A673 (cell line): Measurements from ENCODE around the gene AQP12A. TPM values are rescaled to one million over a fixed set of nuclear protein-coding genes. Genes with fewer than 3 reads are reported as not detected.

Experiments
- BruUV-seq: library from RNA; stranded (reverse); fragments of 400-500 nt; replicated peaks from 2 replicates; lab custom pipeline; 2021; lab: Mats Ljungman, UMichigan
- CTCF ChIA-PET: fragments of 300-600 bp; sonication (Branson Sonifier 250); formaldehyde crosslinking; loops from one replicate; lab custom pipeline; 2022; ENCODE audit warnings: antibody characterized with exemption; lab: Charles Lee
- POLR2A ChIA-PET: fragments of 300-600 bp; sonication (Branson Sonifier 250); formaldehyde crosslinking; loops from one replicate; lab custom pipeline; 2022; ENCODE audit warnings: antibody characterized with exemption; ENCODE audit not compliant: low non-redundant PET; lab: Charles Lee
- DNase-seq: peaks from one replicate; pipeline ENCODE4 v3.0.0-alpha.2; 2015; ENCODE audit warnings: low spot score
- H3K27ac ChIP-seq: fragments of 200-600 bp; sonication (generic); 2 replicates; pipeline ENCODE4 v1.5.1; 2016; ENCODE audit warnings: mixed run types, low read depth, mild to moderate bottlenecking, mixed read lengths, antibody characterized with exemption, low read length; ENCODE audit not compliant: poor library complexity, severe bottlenecking
- H3K27me3 ChIP-seq: fragments of 200-600 bp; sonication (generic); replicated peaks from 2 replicates; pipeline ENCODE4 v1.6.1; 2017; ENCODE audit warnings: mixed run types, low read depth, mild to moderate bottlenecking, mixed read lengths, antibody characterized with exemption, low read length; ENCODE audit not compliant: insufficient read depth, poor library complexity
- H3K36me3 ChIP-seq: fragments of 200-600 bp; sonication (generic); 2 replicates; pipeline ENCODE4 v1.6.1; 2016; ENCODE audit warnings: mixed run types, mild to moderate bottlenecking, mixed read lengths, antibody characterized with exemption, low read length; ENCODE audit not compliant: insufficient read depth, poor library complexity, severe bottlenecking
- H3K4me1 ChIP-seq: fragments of 200-600 bp; sonication (generic); 2 replicates; pipeline ENCODE4 v1.6.1; 2017; ENCODE audit warnings: mixed run types, mild to moderate bottlenecking, mixed read lengths, antibody characterized with exemption, low read length; ENCODE audit not compliant: insufficient read depth, poor library complexity, severe bottlenecking
- H3K4me3 ChIP-seq: fragments of 200-600 bp; sonication (generic); 2 replicates; pipeline ENCODE4 v1.5.1; 2016; ENCODE audit warnings: low read depth, mixed run types, mild to moderate bottlenecking, mixed read lengths, low read length; ENCODE audit not compliant: poor library complexity, severe bottlenecking
- H3K9me3 ChIP-seq: fragments of 200-600 bp; sonication (generic); 2 replicates; pipeline ENCODE4 v1.6.1; 2016; ENCODE audit warnings: mixed run types, low read depth, mild to moderate bottlenecking, mixed read lengths, antibody characterized with exemption, low read length; ENCODE audit not compliant: poor library complexity, severe bottlenecking
- EZH2 ChIP-seq: fragments of 200-600 bp; sonication (generic); IDR thresholded peaks from 2 replicates; pipeline ENCODE4 v1.6.1; 2017; ENCODE audit warnings: borderline replicate concordance, low read depth, mild to moderate bottlenecking, mixed read lengths, antibody characterized with exemption, low read length; ENCODE audit not compliant: poor library complexity, severe bottlenecking
- intact Hi-C: fragments of 100-400 bp; cut with micrococcal nuclease; formaldehyde crosslinking; loops from one replicate; pipeline ENCODE4 v1.10.0; 2022; ENCODE audit not compliant: unreplicated experiment
- total RNA-seq: library from RNA; stranded (reverse); gene quantifications from 2 replicates; pipeline ENCODE4 v1.2.3, GENCODE V29; 2021
- TF ChIP-seq, protein P1 (sequence below): fragments of 300-800, 200-600 bp; sonication (generic); conservative IDR thresholded peaks from 2 replicates; pipeline ENCODE4 v1.5.1; 2017; ENCODE audit warnings: low read depth, mild to moderate bottlenecking, antibody characterized with exemption, low read length, moderate library complexity, mixed read lengths

Gene AQP12A
- total RNA-seq, 1 experiment from 2014 or later: not detected

DNA sequence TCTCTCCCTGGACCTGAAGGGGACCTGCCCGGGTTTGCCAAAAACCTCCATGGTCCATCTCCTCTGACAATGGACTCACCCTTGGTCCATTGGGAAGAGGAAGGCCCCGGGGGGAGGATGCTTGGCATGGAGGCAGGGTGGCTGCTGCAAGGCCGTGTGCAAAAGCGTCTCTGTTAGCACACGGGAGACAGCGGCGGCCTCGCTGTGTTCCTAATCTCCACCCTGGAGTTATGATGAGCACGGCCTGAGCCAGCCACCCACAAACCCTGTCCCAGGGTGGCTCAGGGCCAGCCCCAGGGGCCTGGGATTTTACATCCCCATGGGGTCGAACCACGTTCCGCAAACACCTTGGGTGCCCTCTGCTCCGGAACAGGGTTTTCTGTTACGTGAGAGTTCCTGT lies 35.8 kb downstream of the AQP12A start:
- intact Hi-C loops: no loop called here
- H3K36me3 ChIP-seq: peaks cover 29% of the 10 kb centered on the region

GRCh38 chr2:240727913-240728312 lies 36.2 kb downstream of the AQP12A start:
- no peaks in the 10 kb centered on the region for H3K9me3 ChIP-seq
- H3K27ac ChIP-seq: no peak overlapping the region
- intact Hi-C loops: no loop called here
- POLR2A ChIA-PET: no interaction called here
- CTCF ChIA-PET: no interaction called here
- no peaks in the 10 kb centered on the region for H3K27me3 ChIP-seq
- no peak overlapping the region for H3K4me3 ChIP-seq
- peaks cover 26% of the 10 kb centered on the region for H3K36me3 ChIP-seq
- DNase-seq: no peak
- H3K4me1 ChIP-seq: no peaks in the 10 kb centered on the region
- TF ChIP-seq, protein P1, sequence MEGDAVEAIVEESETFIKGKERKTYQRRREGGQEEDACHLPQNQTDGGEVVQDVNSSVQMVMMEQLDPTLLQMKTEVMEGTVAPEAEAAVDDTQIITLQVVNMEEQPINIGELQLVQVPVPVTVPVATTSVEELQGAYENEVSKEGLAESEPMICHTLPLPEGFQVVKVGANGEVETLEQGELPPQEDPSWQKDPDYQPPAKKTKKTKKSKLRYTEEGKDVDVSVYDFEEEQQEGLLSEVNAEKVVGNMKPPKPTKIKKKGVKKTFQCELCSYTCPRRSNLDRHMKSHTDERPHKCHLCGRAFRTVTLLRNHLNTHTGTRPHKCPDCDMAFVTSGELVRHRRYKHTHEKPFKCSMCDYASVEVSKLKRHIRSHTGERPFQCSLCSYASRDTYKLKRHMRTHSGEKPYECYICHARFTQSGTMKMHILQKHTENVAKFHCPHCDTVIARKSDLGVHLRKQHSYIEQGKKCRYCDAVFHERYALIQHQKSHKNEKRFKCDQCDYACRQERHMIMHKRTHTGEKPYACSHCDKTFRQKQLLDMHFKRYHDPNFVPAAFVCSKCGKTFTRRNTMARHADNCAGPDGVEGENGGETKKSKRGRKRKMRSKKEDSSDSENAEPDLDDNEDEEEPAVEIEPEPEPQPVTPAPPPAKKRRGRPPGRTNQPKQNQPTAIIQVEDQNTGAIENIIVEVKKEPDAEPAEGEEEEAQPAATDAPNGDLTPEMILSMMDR: no peak
- no peak for TF ChIP-seq EZH2
- no TSS peak for BruUV-seq

More for the DNA sequence above, 35.8 kb downstream of the AQP12A start:
- Histone ChIP-seq H3K27me3 (no peaks in the 10 kb centered on the region), H3K9me3 (no peaks in the 10 kb centered on the region), H3K27ac (no peak overlapping the region), H3K4me1 (no peaks in the 10 kb centered on the region), H3K4me3 (no peak overlapping the region)
- ChIA-PET CTCF (no interaction called here), POLR2A (no interaction called here)
- DNase-seq: no peak
- TF ChIP-seq EZH2: no peak
- TF ChIP-seq, protein P1: no peak
- no TSS peak for BruUV-seq

DNA sequence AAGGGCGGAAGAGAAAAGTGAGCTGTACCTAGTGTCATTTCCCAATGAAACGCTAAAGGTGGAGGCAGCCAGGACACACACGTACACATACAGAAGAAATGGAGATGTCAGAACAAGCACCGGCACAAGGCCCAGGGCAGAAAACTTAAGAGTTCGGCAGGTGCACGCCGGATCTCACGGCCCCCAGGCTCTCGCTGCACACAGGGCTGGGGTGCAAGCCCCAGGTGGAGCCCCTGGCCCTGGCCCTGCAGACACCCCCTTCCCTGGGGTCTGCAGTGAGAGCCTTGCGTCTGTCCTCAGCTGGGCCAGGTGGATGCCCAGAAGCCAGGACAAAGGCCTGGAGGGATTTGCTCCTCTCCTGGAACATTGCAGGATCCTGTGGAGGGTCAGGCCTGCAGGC lies 36.7 kb downstream of the AQP12A start:
- CTCF ChIA-PET: no interaction called here
- Histone ChIP-seq H3K27ac (no peak overlapping the region), H3K36me3 (peaks cover 22% of the 10 kb centered on the region), H3K4me1 (no peaks in the 10 kb centered on the region), H3K9me3 (no peaks in the 10 kb centered on the region), H3K4me3 (no peak overlapping the region), H3K27me3 (no peaks in the 10 kb centered on the region)
- no TSS peak for BruUV-seq
- intact Hi-C loops: no loop called here
- DNase-seq: no peak
- TF ChIP-seq, protein P1: no peak
- TF ChIP-seq EZH2: no peak
- POLR2A ChIA-PET: no interaction called here
